Vagina (tissue), 2 donors: ENCODE results near the gene KIAA0825.

Experiments
- CTCF ChIP-seq, 3 experiments: fragments of 450-650 bp in 2 of 3; fragments of 200-600 bp in 1 of 3; sonication (generic) in 1 of 3; IDR thresholded peaks; one replicate each; pipeline ENCODE4 v1.5.1; 2017 to 2019; ENCODE audit warnings: antibody characterized with exemption in 3 of 3, mild to moderate bottlenecking in 2 of 3, moderate library complexity in 2 of 3
- POLR2A ChIP-seq, 2 donors: fragments of 450-650 bp; IDR thresholded peaks; one replicate each; pipeline ENCODE4 v1.6.1; 2017; ENCODE audit warnings: antibody characterized with exemption in 2 of 2, mild to moderate bottlenecking in 2 of 2, moderate library complexity in 2 of 2

DNA sequence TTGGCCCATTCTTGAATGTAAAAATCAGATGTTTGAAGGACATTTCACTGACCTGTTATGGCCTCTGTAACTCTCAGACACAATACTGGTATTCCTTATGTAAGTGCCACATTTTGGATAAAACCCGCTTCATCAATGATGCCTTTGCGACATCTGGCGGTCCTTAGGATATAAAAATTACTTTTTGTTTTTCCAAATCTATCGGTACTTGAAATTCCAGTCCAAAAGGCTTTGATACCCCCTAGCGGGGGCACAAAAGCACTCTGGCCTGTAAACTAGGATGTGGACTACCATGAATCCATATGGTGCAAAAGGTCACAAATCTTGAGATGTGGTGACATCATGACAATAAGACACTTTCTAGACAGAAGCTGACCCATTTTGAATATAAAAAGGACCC is 291.8 kb downstream of the KIAA0825 start:
- TF ChIP-seq CTCF (IDR thresholded peaks at IDR 0.05) = no peak
- no peak for TF ChIP-seq POLR2A (IDR thresholded peaks at IDR 0.05)
